GM18505 (cell line): ENCODE data around the gene PTGFR.

Source experiments
- ATAC-seq: cut with Tn5 transposase; IDR thresholded peaks from one replicate; pipeline ENCODE4 v1.9.1; 2021; ENCODE audit not compliant: unreplicated experiment
- POLR2A ChIP-seq: IDR thresholded peaks from 4 replicates; pipeline ENCODE4 v1.6.1; 2011; ENCODE audit warnings: borderline replicate concordance; ENCODE audit not compliant: insufficient read depth, insufficient read length; ENCODE audit errors: extremely low read depth

The PTGFR gene

GRCh38 chr1:78577257-78578100, 86.7 kb downstream of the PTGFR start:
- ATAC-seq = no peak
- no peak for TF ChIP-seq POLR2A

GRCh38 chr1:78586572-78586971, 95.8 kb downstream of the PTGFR start:
- TF ChIP-seq POLR2A = no peak
- no peak for ATAC-seq

- no peak for ATAC-seq
- TF ChIP-seq POLR2A = no peak
Measured at GRCh38 chr1:78587211-78587610, 96.4 kb downstream of the PTGFR start.
